ENCODE data around the gene RBFOX2. TPM values are rescaled to one million over a fixed set of nuclear protein-coding genes. Genes with fewer than 3 reads are reported as not detected.

Gene RBFOX2
- total and polyA plus RNA-seq, 2 donors (not counting 3 experiments of a cell fraction or from before 2014, with no cell fraction given): 125 to 142 TPM

- BruUV-seq (replicated peaks): no TSS peak
These were observed 113.8 kb downstream of the RBFOX2 start for GRCh38 chr22:35914665-35915476.

More at GRCh38 chr22:35914665-35915476, 113.8 kb downstream of the RBFOX2 start:
- H3K27me3 ChIP-seq (ENCODE audit: control insufficient read depth in 2 of 2, insufficient read depth in 2 of 2, low read length in 2 of 2): no peaks in the 10 kb centered on the region
- H3K36me3 ChIP-seq (ENCODE audit: control insufficient read depth in 2 of 2, extremely low read depth in 1 of 2, insufficient read depth in 2 of 2, low read length in 2 of 2): no peaks in the 10 kb centered on the region
- FAIRE-seq (peak; percentile 88), DNase-seq (ENCODE audit: low read depth, low spot score) (peak; percentile 88)
- ChIA-PET CTCF (interaction anchor here (0.6 to 3.6 kb wide), 21 partner anchors 10 to 564 kb away, joined by 3 to 15 read pairs (median 4); partner anchors contain the start of gene RBFOX2), POLR2A (no interaction called here)
- peaks cover 35% of the 10 kb centered on the region for H3K4me1 ChIP-seq (ENCODE audit: control insufficient read depth, extremely low read depth, insufficient read depth, low read length)
- peaks cover 54% of the 10 kb centered on the region for H3K79me2 ChIP-seq (ENCODE audit: control insufficient read depth, insufficient read depth, low read length)
- no peaks in the 10 kb centered on the region for H3K9me1 ChIP-seq (replicated peaks; ENCODE audit: control insufficient read depth, extremely low read depth, insufficient read depth, low read length)
- H3K27ac ChIP-seq (ENCODE audit: insufficient read depth, low read depth, low read length): peak overlapping the region; percentile 27
- H3K4me3 ChIP-seq (replicated peaks in 1 of 3; ENCODE audit: insufficient read depth in 1 of 3, low read depth in 1 of 3, low read length in 3 of 3): peak overlapping the region; percentile 26 to 68 (median 28)
- no peaks in the 10 kb centered on the region for H4K20me1 ChIP-seq (replicated peaks; ENCODE audit: control insufficient read depth, extremely low read depth, insufficient read depth, low read length)
- H3K9me3 ChIP-seq (replicated peaks; ENCODE audit: control insufficient read depth, insufficient read depth, low read length): no peaks in the 10 kb centered on the region
- H2AFZ ChIP-seq (ENCODE audit: low read depth, low read length): peak overlapping the region; percentile 43
- H3K9ac ChIP-seq (replicated peaks; ENCODE audit: extremely low read depth, insufficient read depth, low read length): peak overlapping the region; percentile 54
- TF ChIP-seq POLR2A (IDR thresholded peaks at IDR 0.05; ENCODE audit: low read depth, low read length): peak; percentile 36
- no peak for TF ChIP-seq JUN (IDR thresholded peaks at IDR 0.05; ENCODE audit: borderline replicate concordance, insufficient read depth, insufficient read length, low read depth)
- no peak for TF ChIP-seq CTCF (IDR thresholded peaks at IDR 0.05; ENCODE audit: extremely low read depth in 1 of 2, insufficient read depth in 1 of 2, low read depth in 1 of 2, low read length in 2 of 2)
- no peak for TF ChIP-seq GATA2 (IDR thresholded peaks at IDR 0.05; ENCODE audit: insufficient read depth, insufficient read length, low read depth, low read length)
- peak overlapping the region; percentile 92 for H3K4me2 ChIP-seq (ENCODE audit: insufficient read depth, low read length)
- intact Hi-C loops (cut with micrococcal nuclease) (loop anchor here (5.0 to 10.0 kb wide), 2 partner anchors 78 to 560 kb away; no protein-coding TSS in a partner anchor), dilution Hi-C loops (cut with MboI; ENCODE audit: extremely low pct_ligation_motif_present, low sequenced_read_pairs) (no loop called here)
